Measurements from ENCODE around the gene ADISSP.

GRCh38 chr20:3797226-3797545, 29.6 kb upstream of the ADISSP start:
- TF ChIP-seq EZH2 (IDR thresholded peaks at IDR 0.05; ENCODE audit: low read length, missing control alignments) (no peak), CTCF (conservative IDR thresholded peaks at IDR 0.05 in 1 of 2, IDR thresholded peaks at IDR 0.05 in 1 of 2; ENCODE audit: low read depth in 1 of 2, low read length in 2 of 2) (no peak)
